Measurements from ENCODE around the gene TRUB1.
A peak's percentile ranks its signal among the peaks of the same experiment; 100 is the strongest.

TRUB1 gene

GRCh38 chr10:114982989-114983388 lies 45.0 kb downstream of the TRUB1 start:
- no peak for DNase-seq

- no peak for DNase-seq
Measured at GRCh38 chr10:114987995-114988394, 50.0 kb downstream of the TRUB1 start.

GRCh38 chr10:114990586-114990985 lies 52.6 kb downstream of the TRUB1 start:
- DNase-seq, result no peak

- no peak for DNase-seq
Measured at GRCh38 chr10:114990991-114991390, 53.0 kb downstream of the TRUB1 start.

GRCh38 chr10:114992189-114992775 lies 54.3 kb downstream of the TRUB1 start:
- no peak for DNase-seq

GRCh38 chr10:114995468-114996247 lies 57.7 kb downstream of the TRUB1 start:
- DNase-seq, result no peak

- no peak for DNase-seq
Measured at GRCh38 chr10:114996542-114996941, 58.5 kb downstream of the TRUB1 start.

GRCh38 chr10:114998993-114999392 lies 61.0 kb downstream of the TRUB1 start:
- no peak for DNase-seq

- DNase-seq, result peak in 4 of 14 donors; percentile 0 to 7 (median 3)
Measured at GRCh38 chr10:115001506-115002381, 63.7 kb downstream of the TRUB1 start.

- DNase-seq, result no peak
Measured at GRCh38 chr10:115003396-115003795, 65.4 kb downstream of the TRUB1 start.

- DNase-seq, result no peak
Measured at GRCh38 chr10:115004236-115004862, 66.4 kb downstream of the TRUB1 start.

- DNase-seq, result no peak
Measured at GRCh38 chr10:115005771-115006170, 67.8 kb downstream of the TRUB1 start.

GRCh38 chr10:115018185-115018931 lies 80.4 kb downstream of the TRUB1 start:
- no peak for DNase-seq

- no peak for DNase-seq
Measured at GRCh38 chr10:115020449-115020848, 82.5 kb downstream of the TRUB1 start.

- no peak for DNase-seq
Measured at GRCh38 chr10:115022733-115023132, 84.7 kb downstream of the TRUB1 start.

- DNase-seq, result no peak
Measured at GRCh38 chr10:115023715-115024114, 85.7 kb downstream of the TRUB1 start.

- no peak for DNase-seq
Measured at GRCh38 chr10:115024371-115024770, 86.4 kb downstream of the TRUB1 start.

GRCh38 chr10:115026056-115026745 lies 88.2 kb downstream of the TRUB1 start:
- DNase-seq, result peak in 1 of 14 donors; percentile 6

GRCh38 chr10:115026746-115027140 lies 88.7 kb downstream of the TRUB1 start:
- no peak for DNase-seq

Measured in C1 segment of cervical spinal cord (tissue), 14 donors.